ENCODE data around the gene OAS3.

The OAS3 gene

DNA sequence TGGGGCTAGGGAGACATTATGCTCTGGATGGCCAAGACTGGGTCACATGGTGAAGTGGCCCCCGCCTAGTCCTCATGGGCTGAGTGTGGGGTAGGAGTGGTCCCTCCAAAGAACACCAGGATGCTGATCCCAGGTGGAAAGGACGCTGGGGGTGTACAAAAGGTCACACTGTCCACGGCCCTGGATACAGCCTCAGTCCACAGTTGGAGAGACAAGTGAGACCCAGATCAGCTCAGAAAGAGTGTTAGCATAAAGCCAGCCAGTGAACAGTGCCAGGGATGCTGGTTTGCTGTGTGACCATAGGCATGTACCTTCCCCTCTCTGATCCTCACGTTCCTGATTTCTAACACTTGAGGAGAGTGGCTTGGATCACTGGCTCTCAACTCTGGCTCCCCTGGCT, 26.6 kb downstream of the OAS3 start:
- no peak for DNase-seq (ENCODE audit: extremely low read depth, low read depth)
- TF ChIP-seq CTCF (IDR thresholded peaks at IDR 0.05; ENCODE audit: low read depth, low read length, missing control alignments), result no peak
- H3K4me3 ChIP-seq (replicated peaks; ENCODE audit: low read depth, low read length), result no peak overlapping the region

- no peak for DNase-seq (ENCODE audit: extremely low read depth, low read depth)
- no peak for TF ChIP-seq CTCF (IDR thresholded peaks at IDR 0.05; ENCODE audit: low read depth, low read length, missing control alignments)
These were observed 27.4 kb downstream of the OAS3 start for GRCh38 chr12:112965643-112966042.

DNA sequence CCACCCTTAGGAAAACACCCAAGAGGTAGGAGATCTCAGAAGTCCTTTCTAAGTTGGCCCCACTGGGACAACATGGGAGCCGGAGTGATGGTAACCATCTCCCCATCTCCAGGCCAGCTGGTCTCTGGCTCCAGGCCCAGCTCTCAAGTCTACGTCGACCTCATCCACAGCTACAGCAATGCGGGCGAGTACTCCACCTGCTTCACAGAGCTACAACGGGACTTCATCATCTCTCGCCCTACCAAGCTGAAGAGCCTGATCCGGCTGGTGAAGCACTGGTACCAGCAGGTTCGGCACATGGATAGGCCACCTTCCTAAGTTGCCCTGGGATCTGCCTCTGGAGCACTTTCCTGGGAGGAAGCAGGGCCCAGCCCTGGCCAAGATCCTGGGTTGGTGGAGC, 29.0 kb downstream of the OAS3 start:
- H3K4me3 ChIP-seq (replicated peaks; ENCODE audit: low read depth, low read length), result no peak overlapping the region
- DNase-seq (ENCODE audit: extremely low read depth, low read depth), result no peak
- no peak for TF ChIP-seq CTCF (IDR thresholded peaks at IDR 0.05; ENCODE audit: low read depth, low read length, missing control alignments)

More at GRCh38 chr12:112965643-112966042, 27.4 kb downstream of the OAS3 start:
- H3K4me3 ChIP-seq (replicated peaks; ENCODE audit: low read depth, low read length), result no peak overlapping the region

DNA sequence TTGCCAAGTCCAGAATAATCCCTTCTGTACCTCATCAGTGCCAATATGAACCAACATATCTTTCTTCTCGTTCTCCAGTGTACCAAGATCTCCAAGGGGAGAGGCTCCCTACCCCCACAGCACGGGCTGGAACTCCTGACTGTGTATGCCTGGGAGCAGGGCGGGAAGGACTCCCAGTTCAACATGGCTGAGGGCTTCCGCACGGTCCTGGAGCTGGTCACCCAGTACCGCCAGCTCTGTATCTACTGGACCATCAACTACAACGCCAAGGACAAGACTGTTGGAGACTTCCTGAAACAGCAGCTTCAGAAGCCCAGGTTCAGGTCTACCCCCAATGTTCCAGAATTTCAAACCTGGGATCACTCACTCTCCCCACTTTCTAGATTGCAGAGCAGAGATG, 29.6 kb downstream of the OAS3 start:
- no peak for TF ChIP-seq CTCF (IDR thresholded peaks at IDR 0.05; ENCODE audit: low read depth, low read length, missing control alignments)
- H3K4me3 ChIP-seq (replicated peaks; ENCODE audit: low read depth, low read length), result no peak overlapping the region
- DNase-seq (ENCODE audit: extremely low read depth, low read depth), result no peak

DNA sequence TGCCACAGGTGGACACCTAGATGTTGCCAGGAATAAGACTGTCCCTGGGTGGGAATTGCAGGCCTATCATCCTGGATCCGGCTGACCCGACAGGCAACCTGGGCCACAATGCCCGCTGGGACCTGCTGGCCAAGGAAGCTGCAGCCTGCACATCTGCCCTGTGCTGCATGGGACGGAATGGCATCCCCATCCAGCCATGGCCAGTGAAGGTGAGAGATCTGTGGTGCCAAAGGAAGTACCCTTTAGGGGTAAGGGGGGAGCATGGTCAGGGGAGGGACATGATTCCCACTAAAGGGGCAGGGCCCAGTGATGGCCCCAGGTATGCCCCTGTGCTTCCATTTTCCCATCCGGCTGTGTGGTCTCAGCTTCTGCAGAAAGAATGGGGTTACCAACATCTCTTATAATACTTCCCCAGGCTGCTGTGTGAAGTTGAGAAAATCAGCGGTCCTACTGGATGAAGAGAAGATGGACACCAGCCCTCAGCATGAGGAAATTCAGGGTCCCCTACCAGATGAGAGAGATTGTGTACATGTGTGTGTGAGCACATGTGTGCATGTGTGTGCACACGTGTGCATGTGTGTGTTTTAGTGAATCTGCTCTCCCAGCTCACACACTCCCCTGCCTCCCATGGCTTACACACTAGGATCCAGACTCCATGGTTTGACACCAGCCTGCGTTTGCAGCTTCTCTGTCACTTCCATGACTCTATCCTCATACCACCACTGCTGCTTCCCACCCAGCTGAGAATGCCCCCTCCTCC, 31.5 kb downstream of the OAS3 start:
- no peak for TF ChIP-seq CTCF (IDR thresholded peaks at IDR 0.05; ENCODE audit: low read depth, low read length, missing control alignments)
- no peak for DNase-seq (ENCODE audit: extremely low read depth, low read depth)
- no peak overlapping the region for H3K4me3 ChIP-seq (replicated peaks; ENCODE audit: low read depth, low read length)

DNA sequence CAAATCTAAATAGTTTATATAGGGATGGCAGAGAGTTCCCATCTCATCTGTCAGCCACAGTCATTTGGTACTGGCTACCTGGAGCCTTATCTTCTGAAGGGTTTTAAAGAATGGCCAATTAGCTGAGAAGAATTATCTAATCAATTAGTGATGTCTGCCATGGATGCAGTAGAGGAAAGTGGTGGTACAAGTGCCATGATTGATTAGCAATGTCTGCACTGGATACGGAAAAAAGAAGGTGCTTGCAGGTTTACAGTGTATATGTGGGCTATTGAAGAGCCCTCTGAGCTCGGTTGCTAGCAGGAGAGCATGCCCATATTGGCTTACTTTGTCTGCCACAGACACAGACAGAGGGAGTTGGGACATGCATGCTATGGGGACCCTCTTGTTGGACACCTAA, 32.1 kb downstream of the OAS3 start:
- no peak for DNase-seq (ENCODE audit: extremely low read depth, low read depth)
- H3K4me3 ChIP-seq (replicated peaks; ENCODE audit: low read depth, low read length), result no peak overlapping the region
- no peak for TF ChIP-seq CTCF (IDR thresholded peaks at IDR 0.05; ENCODE audit: low read depth, low read length, missing control alignments)

DNA sequence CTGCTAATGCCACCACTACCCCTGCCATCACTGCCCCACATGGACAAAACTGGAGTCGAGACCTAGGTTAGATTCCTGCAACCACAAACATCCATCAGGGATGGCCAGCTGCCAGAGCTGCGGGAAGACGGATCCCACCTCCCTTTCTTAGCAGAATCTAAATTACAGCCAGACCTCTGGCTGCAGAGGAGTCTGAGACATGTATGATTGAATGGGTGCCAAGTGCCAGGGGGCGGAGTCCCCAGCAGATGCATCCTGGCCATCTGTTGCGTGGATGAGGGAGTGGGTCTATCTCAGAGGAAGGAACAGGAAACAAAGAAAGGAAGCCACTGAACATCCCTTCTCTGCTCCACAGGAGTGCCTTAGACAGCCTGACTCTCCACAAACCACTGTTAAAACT, 33.0 kb downstream of the OAS3 start:
- no peak overlapping the region for H3K4me3 ChIP-seq (replicated peaks; ENCODE audit: low read depth, low read length)
- TF ChIP-seq CTCF (IDR thresholded peaks at IDR 0.05; ENCODE audit: low read depth, low read length, missing control alignments), result no peak
- DNase-seq (ENCODE audit: extremely low read depth, low read depth), result peak; percentile 48
